ENCODE results near the gene CEMIP2. TPM values are rescaled to one million over a fixed set of nuclear protein-coding genes. Genes with fewer than 3 reads are reported as not detected.

Gene CEMIP2
- polyA plus RNA-seq, 1 of the 3 experiments (the other 2 are of a cell fraction): 39.8 TPM

- Histone ChIP-seq H3K9me3 (no peaks in the 10 kb centered on the region), H3K79me2 (ENCODE audit: insufficient read depth) (no peaks in the 10 kb centered on the region), H4K20me1 (ENCODE audit: insufficient read depth) (no peaks in the 10 kb centered on the region), H3K9me2 (no peaks in the 10 kb centered on the region), H3K27ac (ENCODE audit: low read depth in 2 of 2, low read length in 1 of 2) (peak overlapping the region; percentile 29 to 56; a peak in 2 of 4 replicates), H3F3A (replicated peaks; ENCODE audit: insufficient read depth) (peaks cover 8% of the 10 kb centered on the region), H3K27me3 (ENCODE audit: insufficient read depth) (no peaks in the 10 kb centered on the region), H3K36me3 (replicated peaks in 1 of 2; ENCODE audit: control insufficient read depth in 1 of 2, insufficient read depth in 2 of 2, low read length in 1 of 2) (peaks cover 9 to 11% of the 10 kb centered on the region in 2 experiments), H3K4me2 (0 out of 2 replicates have a peak overlapping the region, but pooled peaks have one; percentile 23), H2AFZ (ENCODE audit: low read depth) (no peak overlapping the region), H3K4me1 (ENCODE audit: control insufficient read depth in 1 of 2, insufficient read depth in 2 of 2, low read depth in 1 of 2, low read length in 1 of 2) (peaks cover 0 to 7% of the 10 kb centered on the region in 2 experiments; a peak in 2 of 4 replicates), H3K9ac (no peak overlapping the region), H3K4me3 (ENCODE audit: low read depth in 2 of 2, low read length in 1 of 2) (no peak overlapping the region)
- ChIA-PET POLR2A (no interaction called here), CTCF (no interaction called here)
- WGBS (ENCODE audit: low lambda C conversion rate): 31% methylated on average over 5 of the region's 5 CpGs
- no peak for TF ChIP-seq RAD21 (IDR thresholded peaks at IDR 0.05; ENCODE audit: low read length)
- TF ChIP-seq MEF2A (IDR thresholded peaks at IDR 0.05; ENCODE audit: borderline replicate concordance, low read depth): no peak
- peak; percentile 33; the same call in 1 of the 2 replicates for TF ChIP-seq NFIC (IDR thresholded peaks at IDR 0.05; ENCODE audit: borderline replicate concordance)
- TF ChIP-seq PBX3 (IDR thresholded peaks at IDR 0.05): 0 out of 2 replicates have a peak, but pooled peaks have one; percentile 8
- TF ChIP-seq FOSL2 (IDR thresholded peaks at IDR 0.05; ENCODE audit: borderline replicate concordance, low read depth): no peak
- 0 out of 4 replicates have a peak, but pooled peaks of 1 of the 2 experiments have one; percentile 14 for TF ChIP-seq EP300 (IDR thresholded peaks at IDR 0.05; ENCODE audit: borderline replicate concordance in 1 of 2, low read depth in 1 of 2, low read length in 1 of 2)
- peak; percentile 70 for TF ChIP-seq TCF12 (IDR thresholded peaks at IDR 0.05)
- DNase-seq: no peak
These were observed 48.8 kb downstream of the CEMIP2 start for GRCh38 chr9:71719562-71719961.

GRCh38 chr9:71719088-71719487 lies 49.2 kb downstream of the CEMIP2 start:
- H3K4me2 ChIP-seq: no peak overlapping the region
- H3K9ac ChIP-seq: no peak overlapping the region
- H3K9me2 ChIP-seq: no peaks in the 10 kb centered on the region
- no peak overlapping the region for H2AFZ ChIP-seq (ENCODE audit: low read depth)
- peak overlapping the region; percentile 29 to 56; a peak in 2 of 4 replicates for H3K27ac ChIP-seq (ENCODE audit: low read depth in 2 of 2, low read length in 1 of 2)
- H3K9me3 ChIP-seq: no peaks in the 10 kb centered on the region
- H3K4me3 ChIP-seq (ENCODE audit: low read depth in 2 of 2, low read length in 1 of 2): no peak overlapping the region
- WGBS (ENCODE audit: low lambda C conversion rate): 81% methylated on average over 3 of the region's 3 CpGs
- H3K4me1 ChIP-seq (ENCODE audit: control insufficient read depth in 1 of 2, insufficient read depth in 2 of 2, low read depth in 1 of 2, low read length in 1 of 2): peaks cover 0 to 7% of the 10 kb centered on the region in 2 experiments; a peak in 2 of 4 replicates
- ChIA-PET CTCF (no interaction called here), POLR2A (no interaction called here)
- no peaks in the 10 kb centered on the region for H3K27me3 ChIP-seq (ENCODE audit: insufficient read depth)
- H3K79me2 ChIP-seq (ENCODE audit: insufficient read depth): no peaks in the 10 kb centered on the region
- no peak for DNase-seq
- peaks cover 8% of the 10 kb centered on the region for H3F3A ChIP-seq (replicated peaks; ENCODE audit: insufficient read depth)
- TF ChIP-seq SIN3A (IDR thresholded peaks at IDR 0.05; ENCODE audit: borderline replicate concordance, low read depth, low read length) (no peak), IRF3 (IDR thresholded peaks at IDR 0.05; ENCODE audit: low read depth, low read length) (no peak), RAD21 (IDR thresholded peaks at IDR 0.05; ENCODE audit: low read length) (no peak), FOXJ3 (CRISPR knock-in tag; IDR thresholded peaks at IDR 0.05) (no peak), CHD2 (IDR thresholded peaks at IDR 0.05; ENCODE audit: low read length, partially characterized antibody) (no peak), GATA2 (CRISPR knock-in tag; IDR thresholded peaks at IDR 0.05) (no peak), POLR2AphosphoS5 (IDR thresholded peaks at IDR 0.05; ENCODE audit: low read depth, low read length) (no peak)
- peaks cover 10 to 15% of the 10 kb centered on the region in 2 experiments for H3K36me3 ChIP-seq (replicated peaks in 1 of 2; ENCODE audit: control insufficient read depth in 1 of 2, insufficient read depth in 2 of 2, low read length in 1 of 2)
- no peaks in the 10 kb centered on the region for H4K20me1 ChIP-seq (ENCODE audit: insufficient read depth)
